GM19240 (cell line): ENCODE results near the gene SLC25A22.

ENCODE experiments used
- DNase-seq: peaks from one replicate; pipeline ENCODE4 v3.0.0; 2011; ENCODE audit warnings: low spot score; ENCODE audit not compliant: insufficient read length

SLC25A22 gene

GRCh38 chr11:774873-775592 is 23.0 kb downstream of the SLC25A22 start:
- no peak for DNase-seq

- DNase-seq, result no peak
Measured at GRCh38 chr11:773830-774229, 24.3 kb downstream of the SLC25A22 start.

GRCh38 chr11:773425-773824 is 24.7 kb downstream of the SLC25A22 start:
- no peak for DNase-seq

- DNase-seq, result no peak
Measured at GRCh38 chr11:772429-773390, 25.4 kb downstream of the SLC25A22 start.

GRCh38 chr11:771617-772204 is 26.4 kb downstream of the SLC25A22 start:
- no peak for DNase-seq

- DNase-seq, result no peak
Measured at GRCh38 chr11:770642-771616, 27.2 kb downstream of the SLC25A22 start.

GRCh38 chr11:769887-770641 is 28.0 kb downstream of the SLC25A22 start:
- no peak for DNase-seq

- no peak for DNase-seq
Measured at GRCh38 chr11:767238-767637, 30.8 kb downstream of the SLC25A22 start.

- DNase-seq, result no peak
Measured at GRCh38 chr11:766936-767210, 31.2 kb downstream of the SLC25A22 start.

GRCh38 chr11:766106-766935 is 31.8 kb downstream of the SLC25A22 start:
- DNase-seq, result no peak

GRCh38 chr11:765802-766091 is 32.3 kb downstream of the SLC25A22 start:
- DNase-seq, result no peak

GRCh38 chr11:765025-765801 is 32.9 kb downstream of the SLC25A22 start:
- DNase-seq, result peak; percentile 68

- DNase-seq, result no peak
Measured at GRCh38 chr11:764322-765024, 33.6 kb downstream of the SLC25A22 start.

GRCh38 chr11:763549-764321 is 34.3 kb downstream of the SLC25A22 start:
- no peak for DNase-seq

GRCh38 chr11:763073-763463 is 35.0 kb downstream of the SLC25A22 start:
- DNase-seq, result no peak

GRCh38 chr11:762421-763072 is 35.5 kb downstream of the SLC25A22 start:
- DNase-seq, result no peak

GRCh38 chr11:761526-762108 is 36.5 kb downstream of the SLC25A22 start:
- no peak for DNase-seq
